Endothelial cell of umbilical vein (primary cell): ENCODE results near the gene EGLN1. TPM values are rescaled to one million over a fixed set of nuclear protein-coding genes. Genes with fewer than 3 reads are reported as not detected.

Experiments used
- BruUV-seq: library from RNA; stranded (reverse); fragments of 400-500 nt; replicated peaks from 2 replicates; lab custom pipeline; 2021; lab: Mats Ljungman, UMichigan
- CTCF ChIA-PET: fragments of 300-600, 350-600 bp; sonication (Branson Sonifier 250); formaldehyde crosslinking; loops from one replicate; lab custom pipeline; 2021; ENCODE audit warnings: antibody characterized with exemption, inconsistent platforms; lab: Charles Lee
- POLR2A ChIA-PET: fragments of 300-600, 350-600 bp; sonication (Branson Sonifier 250); formaldehyde crosslinking; loops from one replicate; lab custom pipeline; 2021; ENCODE audit warnings: antibody characterized with exemption, inconsistent platforms; lab: Charles Lee
- DNase-seq: peaks from one replicate; pipeline ENCODE4 v3.0.0-alpha.2; 2011; ENCODE audit warnings: low read depth, low spot score
- FAIRE-seq: peaks from 2 replicates; lab custom pipeline; 2011; peaks lifted over from hg19 to GRCh38; lab: Jason Lieb, UNC
- H2AFZ ChIP-seq: 2 replicates; pipeline ENCODE4 v1.6.0; 2012; ENCODE audit warnings: low read depth, low read length, control low read depth, inconsistent platforms
- H3K27ac ChIP-seq: 2 replicates; pipeline ENCODE4 v1.5.1; 2011; ENCODE audit warnings: low read depth, mild to moderate bottlenecking, control low read depth, low read length, moderate library complexity; ENCODE audit not compliant: insufficient read depth
- H3K27me3 ChIP-seq, 2 experiments: 2 replicates each; pipeline versions ENCODE4 v1.6.0 to v1.6.1; 2011; ENCODE audit warnings: low read length in 2 of 2, mixed read lengths in 1 of 2; ENCODE audit not compliant: control insufficient read depth in 2 of 2, insufficient read depth in 2 of 2
- H3K36me3 ChIP-seq, 2 experiments: 2 replicates in 1 of 2; 3 replicates in 1 of 2; pipeline ENCODE4 v1.5.1; 2011; ENCODE audit warnings: low read length in 2 of 2, mild to moderate bottlenecking in 1 of 2, moderate library complexity in 1 of 2; ENCODE audit not compliant: control insufficient read depth in 2 of 2, insufficient read depth in 2 of 2; ENCODE audit errors: extremely low read depth in 1 of 2
- H3K4me1 ChIP-seq: 3 replicates; pipeline ENCODE4 v1.5.1; 2011; ENCODE audit warnings: mild to moderate bottlenecking, low read length; ENCODE audit not compliant: control insufficient read depth, insufficient read depth; ENCODE audit errors: extremely low read depth
- H3K4me2 ChIP-seq: 2 replicates; pipeline ENCODE4 v1.6.1; 2011; ENCODE audit warnings: low read length, control low read depth, mixed read lengths; ENCODE audit not compliant: insufficient read depth
- H3K4me3 ChIP-seq, 3 experiments: fragments of 200-600 bp in 1 of 3; sonication (generic), shearing (Covaris generic) in 1 of 3; replicated peaks in 1 of 3; 2 replicates each; pipeline ENCODE4 v1.5.1; 2011 to 2016; ENCODE audit warnings: control low read depth in 3 of 3, low read length in 3 of 3, mild to moderate bottlenecking in 2 of 3, inconsistent platforms in 1 of 3, low read depth in 1 of 3, moderate library complexity in 1 of 3; ENCODE audit not compliant: insufficient read depth in 1 of 3
- H3K79me2 ChIP-seq: 2 replicates; pipeline ENCODE4 v1.6.0; 2012; ENCODE audit warnings: low read length, inconsistent platforms; ENCODE audit not compliant: control insufficient read depth, insufficient read depth
- H3K9ac ChIP-seq: replicated peaks from 2 replicates; pipeline ENCODE3; 2011; ENCODE audit warnings: low read length, control low read depth; ENCODE audit not compliant: insufficient read depth; ENCODE audit errors: extremely low read depth
- H3K9me1 ChIP-seq: replicated peaks from 3 replicates; pipeline ENCODE4 v1.6.0; 2011; ENCODE audit warnings: mild to moderate bottlenecking, low read length; ENCODE audit not compliant: control insufficient read depth, insufficient read depth; ENCODE audit errors: extremely low read depth
- H3K9me3 ChIP-seq: replicated peaks from 2 replicates; pipeline ENCODE4 v1.5.1; 2012; ENCODE audit warnings: low read length, inconsistent platforms; ENCODE audit not compliant: control insufficient read depth, insufficient read depth
- H4K20me1 ChIP-seq: replicated peaks from 2 replicates; pipeline ENCODE3; 2011; ENCODE audit warnings: mild to moderate bottlenecking, low read length; ENCODE audit not compliant: control insufficient read depth, insufficient read depth; ENCODE audit errors: extremely low read depth
- CTCF ChIP-seq, 2 donors: IDR thresholded peaks; 1 replicate in 1 of 2; 2 replicates in 1 of 2; pipeline ENCODE4 v1.5.1; 2011; ENCODE audit warnings: low read length in 2 of 2, mild to moderate bottlenecking in 2 of 2, moderate library complexity in 2 of 2, control low read depth in 1 of 2, inconsistent platforms in 1 of 2, low read depth in 1 of 2; ENCODE audit not compliant: insufficient read depth in 1 of 2; ENCODE audit errors: extremely low read depth in 1 of 2
- GATA2 ChIP-seq: IDR thresholded peaks from 2 replicates; pipeline ENCODE4 v1.7.0; 2011; ENCODE audit warnings: low read depth, mild to moderate bottlenecking, moderate library complexity, mixed read lengths, low read length; ENCODE audit not compliant: insufficient read length, insufficient read depth
- dilution Hi-C: fragments of 300-500 bp; cut with MboI; formaldehyde crosslinking; loops from one replicate; pipeline ENCODE4 v1.15.0; 2019; ENCODE audit warnings: low sequenced_read_pairs; ENCODE audit not compliant: extremely low pct_ligation_motif_present
- intact Hi-C: fragments of 100-400 bp; cut with micrococcal nuclease; formaldehyde crosslinking; loops from one replicate; pipeline ENCODE4 v1.10.0; 2022
- polyA plus RNA-seq, 4 experiments: library from polyadenylated mRNA; depleted of rRNA in 3 of 4; stranded (reverse) in 3 of 4; unstranded in 1 of 4; fragments of >200 nt; gene quantifications; 2 replicates each; pipeline versions ENCODE4 v1.2.1 to v1.2.3, GENCODE V29; 2011 to 2012; ENCODE audit warnings: missing spikeins in 1 of 4
- total RNA-seq: library from RNA; stranded (reverse); gene quantifications from 2 replicates; pipeline ENCODE4 v1.2.3, GENCODE V29; 2021

The EGLN1 gene
- total and polyA plus RNA-seq, 2 donors (not counting 3 experiments of a cell fraction or from before 2014, with no cell fraction given), result 13.7 to 38.1 TPM

GRCh38 chr1:231315887-231316286 is 106.2 kb downstream of the EGLN1 start:
- H3K9me1 ChIP-seq, result no peaks in the 10 kb centered on the region
- intact Hi-C loops, result loop anchor here (1.0 to 5.0 kb wide), 6 partner anchors 21 to 288 kb away; partner anchors contain the start of genes EXOC8 and GNPAT
- H3K27me3 ChIP-seq, result no peaks in the 10 kb centered on the region
- H3K27ac ChIP-seq, result no peak overlapping the region
- no peaks in the 10 kb centered on the region for H3K79me2 ChIP-seq
- no peaks in the 10 kb centered on the region for H4K20me1 ChIP-seq
- H3K4me2 ChIP-seq, result no peak overlapping the region
- ChIA-PET POLR2A (interaction anchor here (0.6 kb wide), 1 partner anchor 22 kb away, joined by 3 read pairs; the partner anchor contains the start of gene EXOC8), CTCF (interaction anchor here (0.8 to 2.2 kb wide), 14 partner anchors 10 to 1838 kb away, joined by 3 to 11 read pairs (median 4); partner anchors contain the start of genes EXOC8 and SPRTN)
- H3K4me3 ChIP-seq, result no peak overlapping the region
- peak; percentile 64 for FAIRE-seq
- no peak overlapping the region for H3K9ac ChIP-seq
- no peaks in the 10 kb centered on the region for H3K4me1 ChIP-seq
- peak; percentile 70 to 83 for TF ChIP-seq CTCF (IDR thresholded peaks at IDR 0.05; ENCODE audit: extremely low read depth in 1 of 2, insufficient read depth in 1 of 2, low read depth in 1 of 2, low read length in 2 of 2)
- TF ChIP-seq GATA2, result no peak
- peak; percentile 59 for DNase-seq
- no peaks in the 10 kb centered on the region for H3K36me3 ChIP-seq
- BruUV-seq, result no TSS peak
- no peak overlapping the region for H2AFZ ChIP-seq
- no peaks in the 10 kb centered on the region for H3K9me3 ChIP-seq
- dilution Hi-C loops, result no loop called here

Other genes with a start within 250 kb of the EGLN1 start
- gene GNPAT, start 181.1 kb downstream of the EGLN1 start, total RNA-seq, result 44.1 and 51.4 TPM in 2 replicates
- 17.7 and 18.9 TPM in 2 replicates for gene GNPAT, start 181.1 kb downstream of the EGLN1 start, polyA plus RNA-seq
- 12.6 and 13.2 TPM in 2 replicates for gene EXOC8, start 84.4 kb downstream of the EGLN1 start, total RNA-seq
- 2.3 and 2.8 TPM in 2 replicates for gene EXOC8, start 84.4 kb downstream of the EGLN1 start, polyA plus RNA-seq
- gene SPRTN, start 84.0 kb downstream of the EGLN1 start, total RNA-seq, result 15.4 and 16.1 TPM in 2 replicates
- gene SPRTN, start 84.0 kb downstream of the EGLN1 start, polyA plus RNA-seq, result 10.6 and 15.4 TPM in 2 replicates
- 26.3 and 26.4 TPM in 2 replicates for gene TSNAX, start 106.4 kb upstream of the EGLN1 start, total RNA-seq
- gene TSNAX, start 106.4 kb upstream of the EGLN1 start, polyA plus RNA-seq, result 6.3 and 6.7 TPM in 2 replicates
- gene DISC1, start 204.5 kb upstream of the EGLN1 start, total RNA-seq, result 12.8 and 14.7 TPM in 2 replicates
- gene DISC1, start 204.5 kb upstream of the EGLN1 start, polyA plus RNA-seq, result 3.1 and 3.3 TPM in 2 replicates